ENCODE results near the gene AGBL5.

The AGBL5 gene

GRCh38 chr2:27082773-27083409 is 31.4 kb downstream of the AGBL5 start:
- H3K9me3 ChIP-seq (replicated peaks in 1 of 2; ENCODE audit: control insufficient read depth in 2 of 2, insufficient read depth in 1 of 2, low read depth in 1 of 2, low read length in 2 of 2) = no peaks in the 10 kb centered on the region
- H2BK15ac ChIP-seq (ENCODE audit: low read length) = peak overlapping the region; percentile 64
- no peaks in the 10 kb centered on the region for H3K79me1 ChIP-seq (ENCODE audit: low read depth, low read length)
- H3K14ac ChIP-seq (ENCODE audit: low read length) = no peak overlapping the region
- H2AFZ ChIP-seq (ENCODE audit: low read length) = no peak overlapping the region
- H3K9ac ChIP-seq (ENCODE audit: low read depth, low read length, poor library complexity) = no peak overlapping the region
- WGBS, 2 donors (ENCODE audit: extremely low coverage in 2 of 2, insufficient read length in 2 of 2, insufficient replicate concordance in 1 of 2) = no CpG with 5 or more reads among the region's 27 CpGs
- H4K91ac ChIP-seq (ENCODE audit: low read depth, low read length, poor library complexity) = no peak overlapping the region
- no peak overlapping the region for H3K4me2 ChIP-seq (ENCODE audit: insufficient read depth, low read length, poor library complexity, severe bottlenecking)
- no peak overlapping the region for H3K23ac ChIP-seq (ENCODE audit: low read depth, low read length, poor library complexity)
- no peak overlapping the region for H3K27ac ChIP-seq (replicated peaks; ENCODE audit: low read length)
- H2AK5ac ChIP-seq (ENCODE audit: low read depth, low read length) = peak overlapping the region; percentile 92
- H2BK12ac ChIP-seq (ENCODE audit: low read length) = no peak overlapping the region
- DNase-seq (ENCODE audit: low spot score) = no peak
- H3K18ac ChIP-seq (ENCODE audit: low read length) = peak overlapping the region; percentile 8
- H4K8ac ChIP-seq (ENCODE audit: low read depth, low read length) = no peak overlapping the region
- no peak overlapping the region for H3K4me3 ChIP-seq (ENCODE audit: low read length in 2 of 2)
- no peaks in the 10 kb centered on the region for H3K36me3 ChIP-seq (replicated peaks in 1 of 2; ENCODE audit: control insufficient read depth in 2 of 2, insufficient read depth in 2 of 2, low read length in 2 of 2)
- H2BK120ac ChIP-seq (ENCODE audit: low read depth, low read length) = no peak overlapping the region
- no peak overlapping the region for H2BK5ac ChIP-seq (ENCODE audit: low read length)
- no peak overlapping the region for H3K4ac ChIP-seq (ENCODE audit: low read length)
- H3K4me1 ChIP-seq (ENCODE audit: control insufficient read depth in 2 of 2, insufficient read depth in 1 of 2, low read depth in 1 of 2, low read length in 2 of 2) = peaks cover 15 to 42% of the 10 kb centered on the region in 2 donors
- peaks cover 0 to 6% (median 6%) of the 10 kb centered on the region in 3 experiments for H3K27me3 ChIP-seq (ENCODE audit: control insufficient read depth in 3 of 3, insufficient read depth in 3 of 3, low read depth in 1 of 3, low read length in 3 of 3)

DNA sequence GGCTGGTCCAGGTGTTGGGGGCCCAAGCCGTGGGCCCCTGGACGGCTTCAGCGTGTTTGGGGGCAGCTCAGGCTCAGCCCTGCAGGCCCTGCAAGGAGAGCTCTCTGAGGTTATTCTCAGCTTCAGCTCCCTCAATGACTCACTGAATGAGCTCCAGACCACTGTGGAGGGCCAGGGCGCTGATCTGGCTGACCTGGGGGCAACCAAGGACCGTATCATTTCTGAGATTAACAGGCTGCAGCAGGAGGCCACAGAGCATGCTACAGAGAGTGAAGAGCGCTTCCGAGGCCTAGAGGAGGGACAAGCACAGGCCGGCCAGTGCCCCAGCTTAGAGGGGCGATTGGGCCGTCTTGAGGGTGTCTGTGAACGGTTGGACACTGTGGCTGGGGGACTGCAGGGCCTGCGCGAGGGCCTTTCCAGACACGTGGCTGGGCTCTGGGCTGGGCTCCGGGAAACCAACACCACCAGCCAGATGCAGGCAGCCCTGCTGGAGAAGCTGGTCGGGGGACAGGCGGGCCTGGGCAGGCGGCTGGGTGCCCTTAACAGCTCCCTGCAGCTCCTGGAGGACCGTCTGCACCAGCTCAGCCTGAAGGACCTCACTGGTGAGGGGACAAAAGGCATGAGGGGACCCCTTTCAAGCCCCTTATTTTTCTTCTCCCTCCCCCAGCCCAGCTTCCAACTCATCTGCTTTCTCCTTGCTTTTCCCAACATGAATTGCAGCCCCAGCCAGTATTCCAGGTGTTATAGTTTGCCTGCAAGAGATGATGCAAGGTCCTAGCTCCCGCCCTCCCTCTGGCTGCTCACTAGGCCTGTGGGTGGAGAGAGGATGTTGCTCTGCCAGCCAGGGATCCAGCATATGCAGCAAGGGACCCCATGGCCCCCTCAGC is 32.2 kb downstream of the AGBL5 start:
- Histone ChIP-seq H3K4me2 (ENCODE audit: insufficient read depth, low read length, poor library complexity, severe bottlenecking) (no peak overlapping the region), H2BK120ac (ENCODE audit: low read depth, low read length) (no peak overlapping the region), H3K23ac (ENCODE audit: low read depth, low read length, poor library complexity) (no peak overlapping the region), H3K9me3 (replicated peaks in 1 of 2; ENCODE audit: control insufficient read depth in 2 of 2, insufficient read depth in 1 of 2, low read depth in 1 of 2, low read length in 2 of 2) (no peaks in the 10 kb centered on the region), H3K4me1 (ENCODE audit: control insufficient read depth in 2 of 2, insufficient read depth in 1 of 2, low read depth in 1 of 2, low read length in 2 of 2) (peaks cover 13 to 35% of the 10 kb centered on the region in 2 donors), H3K36me3 (replicated peaks in 1 of 2; ENCODE audit: control insufficient read depth in 2 of 2, insufficient read depth in 2 of 2, low read length in 2 of 2) (no peaks in the 10 kb centered on the region), H3K4me3 (ENCODE audit: low read length in 2 of 2) (no peak overlapping the region), H4K91ac (ENCODE audit: low read depth, low read length, poor library complexity) (no peak overlapping the region), H3K27ac (replicated peaks; ENCODE audit: low read length) (no peak overlapping the region), H3K4ac (ENCODE audit: low read length) (no peak overlapping the region), H2AK5ac (ENCODE audit: low read depth, low read length) (peak overlapping the region; percentile 92), H3K79me1 (ENCODE audit: low read depth, low read length) (no peaks in the 10 kb centered on the region), H2BK12ac (ENCODE audit: low read length) (no peak overlapping the region), H4K8ac (ENCODE audit: low read depth, low read length) (no peak overlapping the region), H2BK15ac (ENCODE audit: low read length) (peak overlapping the region; percentile 42), H3K14ac (ENCODE audit: low read length) (no peak overlapping the region), H2BK5ac (ENCODE audit: low read length) (no peak overlapping the region), H3K18ac (ENCODE audit: low read length) (no peak overlapping the region), H3K9ac (ENCODE audit: low read depth, low read length, poor library complexity) (no peak overlapping the region), H3K27me3 (ENCODE audit: control insufficient read depth in 3 of 3, insufficient read depth in 3 of 3, low read depth in 1 of 3, low read length in 3 of 3) (peaks cover 0 to 6% (median 6%) of the 10 kb centered on the region in 3 experiments), H2AFZ (ENCODE audit: low read length) (no peak overlapping the region)
- WGBS, 2 donors (ENCODE audit: extremely low coverage in 2 of 2, insufficient read length in 2 of 2, insufficient replicate concordance in 1 of 2) = no CpG with 5 or more reads among the region's 20 CpGs
- DNase-seq (ENCODE audit: low spot score) = no peak

DNA sequence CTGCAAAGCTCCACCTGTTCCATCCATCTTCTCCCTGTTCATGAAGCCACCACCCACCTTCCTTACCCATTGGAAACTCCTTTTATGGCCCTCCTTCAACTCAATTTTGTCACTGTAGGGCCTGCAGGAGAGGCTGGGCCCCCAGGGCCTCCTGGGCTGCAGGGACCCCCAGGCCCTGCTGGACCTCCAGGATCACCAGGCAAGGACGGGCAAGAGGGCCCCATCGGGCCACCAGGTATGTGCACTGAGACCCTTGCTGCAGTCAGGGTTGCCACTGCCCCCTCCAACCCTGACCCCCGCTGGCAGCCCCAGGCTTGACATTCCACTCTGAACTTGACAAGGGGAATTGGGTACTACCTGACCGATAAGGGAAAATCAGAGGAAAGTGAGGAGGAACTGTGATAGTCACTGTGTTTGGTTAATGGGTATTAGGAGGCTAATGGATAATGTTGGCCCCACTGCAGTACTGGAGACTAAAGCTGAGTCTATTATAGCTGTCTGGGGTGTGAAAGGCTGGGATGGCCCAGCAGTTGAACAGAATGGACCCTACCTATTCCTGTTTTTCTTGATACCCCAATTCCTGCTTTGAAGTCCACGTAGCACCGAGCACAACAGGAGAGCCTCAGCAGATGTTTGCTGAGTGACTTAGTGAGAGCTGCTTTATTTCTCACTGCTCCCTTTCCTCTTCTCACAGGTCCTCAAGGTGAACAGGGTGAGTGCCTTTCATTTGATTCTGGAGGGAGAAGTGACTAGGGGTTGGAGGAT is 33.0 kb downstream of the AGBL5 start:
- no peak overlapping the region for H3K14ac ChIP-seq (ENCODE audit: low read length)
- peaks cover 8 to 33% of the 10 kb centered on the region in 2 donors for H3K4me1 ChIP-seq (ENCODE audit: control insufficient read depth in 2 of 2, insufficient read depth in 1 of 2, low read depth in 1 of 2, low read length in 2 of 2)
- H3K18ac ChIP-seq (ENCODE audit: low read length) = no peak overlapping the region

More for the DNA sequence above, 33.0 kb downstream of the AGBL5 start:
- Histone ChIP-seq H2BK5ac (ENCODE audit: low read length) (no peak overlapping the region), H3K4ac (ENCODE audit: low read length) (no peak overlapping the region), H2AFZ (ENCODE audit: low read length) (no peak overlapping the region), H2AK5ac (ENCODE audit: low read depth, low read length) (peak overlapping the region; percentile 73), H4K91ac (ENCODE audit: low read depth, low read length, poor library complexity) (no peak overlapping the region), H3K9me3 (replicated peaks in 1 of 2; ENCODE audit: control insufficient read depth in 2 of 2, insufficient read depth in 1 of 2, low read depth in 1 of 2, low read length in 2 of 2) (no peaks in the 10 kb centered on the region), H3K36me3 (replicated peaks in 1 of 2; ENCODE audit: control insufficient read depth in 2 of 2, insufficient read depth in 2 of 2, low read length in 2 of 2) (no peaks in the 10 kb centered on the region), H2BK12ac (ENCODE audit: low read length) (no peak overlapping the region), H3K27ac (replicated peaks; ENCODE audit: low read length) (no peak overlapping the region), H3K27me3 (ENCODE audit: control insufficient read depth in 3 of 3, insufficient read depth in 3 of 3, low read depth in 1 of 3, low read length in 3 of 3) (peaks cover 0 to 6% (median 6%) of the 10 kb centered on the region in 3 experiments), H3K23ac (ENCODE audit: low read depth, low read length, poor library complexity) (no peak overlapping the region), H2BK15ac (ENCODE audit: low read length) (peak overlapping the region; percentile 42), H2BK120ac (ENCODE audit: low read depth, low read length) (no peak overlapping the region), H3K79me1 (ENCODE audit: low read depth, low read length) (no peaks in the 10 kb centered on the region), H3K9ac (ENCODE audit: low read depth, low read length, poor library complexity) (no peak overlapping the region), H3K4me2 (ENCODE audit: insufficient read depth, low read length, poor library complexity, severe bottlenecking) (no peak overlapping the region), H3K4me3 (ENCODE audit: low read length in 2 of 2) (no peak overlapping the region), H4K8ac (ENCODE audit: low read depth, low read length) (no peak overlapping the region)
- no CpG with 5 or more reads among the region's 6 CpGs for WGBS, 2 donors (ENCODE audit: extremely low coverage in 2 of 2, insufficient read length in 2 of 2, insufficient replicate concordance in 1 of 2)
- DNase-seq (ENCODE audit: low spot score) = no peak

Data from neuronal stem cell (in vitro differentiated cells).